HCT116 (cell line): ENCODE measurements around the gene MSLN. TPM values are rescaled to one million over a fixed set of nuclear protein-coding genes. Genes with fewer than 3 reads are reported as not detected.

Source experiments
- ATAC-seq: fragments of 200-7000 bp; cut with Tn5 transposase; 2 replicates; pipeline ENCODE4 v1.9.1; 2020; ENCODE audit warnings: mild to moderate bottlenecking, moderate library complexity
- BruUV-seq: library from RNA; stranded (reverse); fragments of 400-500 nt; replicated peaks from 2 replicates; lab custom pipeline; 2021; lab: Mats Ljungman, UMichigan
- CTCF ChIA-PET: fragments of 300-600 bp; sonication (Branson Sonifier 250); formaldehyde crosslinking; loops from one replicate; lab custom pipeline; 2021; ENCODE audit warnings: antibody characterized with exemption; lab: Charles Lee
- POLR2A ChIA-PET: fragments of 300-600, 350-600 bp; sonication (Branson Sonifier 250); formaldehyde crosslinking; loops from one replicate; lab custom pipeline; 2021; ENCODE audit warnings: antibody characterized with exemption; lab: Charles Lee
- RAD21 ChIA-PET, 2 experiments: fragments of 300-600 bp; sonication (Branson Sonifier 250); formaldehyde crosslinking; loops; one replicate each; lab custom pipeline; 2023; ENCODE audit warnings: low total read pairs in 2 of 2; ENCODE audit not compliant: uncharacterized antibody in 2 of 2, unreplicated experiment in 2 of 2, low non-redundant PET in 1 of 2; lab: Charles Lee
- DNase-seq: peaks from one replicate; pipeline ENCODE4 v3.0.0-alpha.2; 2010; ENCODE audit warnings: low read depth, low spot score
- H2AFZ ChIP-seq: fragments of 200-600 bp; shearing (Covaris generic), sonication (generic); 2 replicates; pipeline ENCODE4 v1.6.1; 2017; ENCODE audit warnings: low read depth, mixed run types, mixed read lengths, antibody characterized with exemption, low read length; ENCODE audit not compliant: poor library complexity, severe bottlenecking
- H3K27ac ChIP-seq: 2 replicates; pipeline ENCODE4 v1.5.1; 2012; ENCODE audit warnings: low read depth, low read length
- H3K27me3 ChIP-seq: fragments of 200-600 bp; sonication (generic); 2 replicates; pipeline ENCODE4 v1.6.1; 2016; ENCODE audit warnings: mixed run types, low read length, mixed read lengths; ENCODE audit not compliant: insufficient read depth
- H3K36me3 ChIP-seq, 2 experiments: fragments of 200-500 bp in 1 of 2; fragments of 200-600 bp in 1 of 2; sonication (Bioruptor generic) in 1 of 2; sonication (generic) in 1 of 2; 2 replicates each; pipeline versions ENCODE4 v1.5.1 to v1.6.1; 2014 to 2016; ENCODE audit warnings: low read length in 2 of 2, inconsistent platforms in 1 of 2, mixed read lengths in 1 of 2, mixed run types in 1 of 2; ENCODE audit not compliant: insufficient read depth in 2 of 2, control insufficient read depth in 1 of 2
- H3K4me1 ChIP-seq, 2 experiments: fragments of 200-600 bp in 1 of 2; sonication (generic) in 1 of 2; 2 replicates each; pipeline versions ENCODE4 v1.5.1 to v1.6.1; 2012 to 2017; ENCODE audit warnings: low read length in 2 of 2, inconsistent platforms in 1 of 2, mild to moderate bottlenecking in 1 of 2, mixed read lengths in 1 of 2, mixed run types in 1 of 2, moderate library complexity in 1 of 2; ENCODE audit not compliant: insufficient read depth in 2 of 2, control insufficient read depth in 1 of 2
- H3K4me2 ChIP-seq: fragments of 200-600 bp; sonication (generic); 2 replicates; pipeline ENCODE4 v1.6.1; 2017; ENCODE audit warnings: mixed run types, low read length, mixed read lengths
- H3K4me3 ChIP-seq, 2 experiments: fragments of 200-600 bp in 1 of 2; sonication (generic) in 1 of 2; replicated peaks in 1 of 2; 2 replicates each; pipeline ENCODE4 v1.5.1; 2011 to 2016; ENCODE audit warnings: low read length in 2 of 2, control low read depth in 1 of 2, low read depth in 1 of 2, mild to moderate bottlenecking in 1 of 2, mixed read lengths in 1 of 2, mixed run types in 1 of 2
- H3K79me2 ChIP-seq: fragments of 200-600 bp; sonication (generic); 2 replicates; pipeline ENCODE4 v1.6.1; 2017; ENCODE audit warnings: mild to moderate bottlenecking, mixed run types, low read length, moderate library complexity, mixed read lengths; ENCODE audit not compliant: insufficient read depth
- H3K9ac ChIP-seq: fragments of 200-600 bp; sonication (generic); 2 replicates; pipeline ENCODE4 v1.6.1; 2016; ENCODE audit warnings: low read length, mixed read lengths
- H3K9me2 ChIP-seq: fragments of 200-600 bp; sonication (generic), shearing (Covaris generic); 2 replicates; pipeline ENCODE4 v1.6.1; 2017; ENCODE audit warnings: mixed run types, mild to moderate bottlenecking, moderate library complexity; ENCODE audit not compliant: insufficient read depth
- H3K9me3 ChIP-seq, 2 experiments: fragments of 200-500 bp in 1 of 2; fragments of 200-600 bp in 1 of 2; sonication (Bioruptor generic) in 1 of 2; sonication (generic) in 1 of 2; 2 replicates each; pipeline ENCODE4 v1.6.1; 2014 to 2017; ENCODE audit warnings: low read length in 2 of 2, mixed read lengths in 2 of 2, inconsistent platforms in 1 of 2, low read depth in 1 of 2, mild to moderate bottlenecking in 1 of 2, mixed run types in 1 of 2, moderate library complexity in 1 of 2; ENCODE audit not compliant: control insufficient read depth in 1 of 2, insufficient read depth in 1 of 2
- H4K20me1 ChIP-seq: fragments of 200-600 bp; sonication (generic), shearing (Covaris generic); 2 replicates; pipeline ENCODE4 v1.6.1; 2017; ENCODE audit warnings: mixed run types, mild to moderate bottlenecking, moderate library complexity; ENCODE audit not compliant: insufficient read depth
- CBX3 ChIP-seq: IDR thresholded peaks from 2 replicates; pipeline ENCODE4 v1.6.1; 2012; ENCODE audit warnings: low read depth
- CTCF ChIP-seq, 3 experiments: fragments of 200-600 bp in 1 of 3; sonication (generic) in 1 of 3; IDR thresholded peaks in 2 of 3; conservative IDR thresholded peaks in 1 of 3; 2 replicates each; pipeline ENCODE4 v1.5.1; 2012 to 2017; ENCODE audit warnings: low read depth in 2 of 3, low read length in 2 of 3, antibody characterized with exemption in 1 of 3, borderline replicate concordance in 1 of 3, control low read depth in 1 of 3, mild to moderate bottlenecking in 1 of 3, mixed read lengths in 1 of 3, mixed run types in 1 of 3, moderate library complexity in 1 of 3; ENCODE audit not compliant: insufficient read depth in 1 of 3
- ELF1 ChIP-seq: IDR thresholded peaks from 2 replicates; pipeline ENCODE4 v1.6.1; 2012; ENCODE audit warnings: low read depth, borderline replicate concordance
- JUND ChIP-seq: IDR thresholded peaks from 2 replicates; pipeline ENCODE4 v1.6.1; 2012
- MAX ChIP-seq: IDR thresholded peaks from 2 replicates; pipeline ENCODE4 v1.6.1; 2012
- RAD21 ChIP-seq: IDR thresholded peaks from 2 replicates; pipeline ENCODE4 v1.6.1; 2012; ENCODE audit warnings: low read depth, mild to moderate bottlenecking
- REST ChIP-seq: IDR thresholded peaks from 2 replicates; pipeline ENCODE4 v1.6.1; 2012; ENCODE audit warnings: low read depth
- SIN3A ChIP-seq: IDR thresholded peaks from 2 replicates; pipeline ENCODE4 v1.6.1; 2012; ENCODE audit warnings: low read depth
- SRF ChIP-seq: IDR thresholded peaks from 2 replicates; pipeline ENCODE4 v1.6.1; 2012; ENCODE audit warnings: low read depth
- TCF7L2 ChIP-seq: IDR thresholded peaks from 2 replicates; pipeline ENCODE4 v1.7.0; 2011; ENCODE audit warnings: borderline replicate concordance, inconsistent platforms; ENCODE audit not compliant: insufficient read depth, insufficient read length; ENCODE audit errors: extremely low read depth
- YY1 ChIP-seq: IDR thresholded peaks from 2 replicates; pipeline ENCODE4 v1.6.1; 2011; ENCODE audit warnings: low read length, low read depth, moderate library complexity, mild to moderate bottlenecking; ENCODE audit not compliant: insufficient replicate concordance; ENCODE audit errors: extremely low read depth
- ZBTB33 ChIP-seq: IDR thresholded peaks from 2 replicates; pipeline ENCODE4 v1.6.1; 2011; ENCODE audit warnings: mild to moderate bottlenecking, low read length, moderate library complexity; ENCODE audit not compliant: insufficient replicate concordance; ENCODE audit errors: extremely low read depth
- ZNF274 ChIP-seq: fragments of 200-500 bp; sonication (Bioruptor generic); IDR thresholded peaks from 2 replicates; pipeline ENCODE4 v1.6.1; 2014; ENCODE audit warnings: mild to moderate bottlenecking, low read depth, low read length, inconsistent platforms
- intact Hi-C: fragments of 100-400 bp; cut with micrococcal nuclease; formaldehyde crosslinking; loops from 2 replicates; pipeline ENCODE4 v1.10.0; 2022
- total RNA-seq: library from RNA; stranded (reverse); gene quantifications from one replicate; pipeline ENCODE4 v1.2.1, GENCODE V29; 2021; ENCODE audit not compliant: unreplicated experiment

MSLN gene
- total RNA-seq, 1 experiment from 2014 or later: 40.9 TPM

GRCh38 chr16:769934-770333, 9.4 kb downstream of the MSLN start:
- Histone ChIP-seq H3K36me3 (peaks cover 7 to 11% of the 10 kb centered on the region in 2 experiments; a peak in 3 of 4 replicates), H3K9ac (no peak overlapping the region), H3K4me2 (no peak overlapping the region), H3K27ac (no peak overlapping the region), H2AFZ (no peak overlapping the region), H3K79me2 (no peaks in the 10 kb centered on the region), H3K9me3 (no peaks in the 10 kb centered on the region), H3K9me2 (no peaks in the 10 kb centered on the region), H4K20me1 (no peaks in the 10 kb centered on the region), H3K4me3 (no peak overlapping the region), H3K4me1 (peaks cover 22 to 27% of the 10 kb centered on the region in 2 experiments), H3K27me3 (no peaks in the 10 kb centered on the region)
- no peak for ATAC-seq
- DNase-seq: no peak
- CTCF ChIA-PET: no interaction called here
- intact Hi-C loops: no loop called here
- TF ChIP-seq ZBTB33: no peak
- no peak for TF ChIP-seq MAX
- TF ChIP-seq CTCF (IDR thresholded peaks at IDR 0.05 in 2 of 3, conservative IDR thresholded peaks at IDR 0.05 in 1 of 3; ENCODE audit: borderline replicate concordance in 1 of 3, insufficient read depth in 1 of 3, low read depth in 2 of 3, low read length in 2 of 3): no peak
- TF ChIP-seq TCF7L2: no peak
- TF ChIP-seq CBX3: no peak
- no peak for TF ChIP-seq ELF1
- no peak for TF ChIP-seq REST
- TF ChIP-seq SRF: no peak
- TF ChIP-seq ZNF274: no peak
- TF ChIP-seq RAD21: no peak
- TF ChIP-seq SIN3A: no peak
- no peak for TF ChIP-seq JUND
- no peak for TF ChIP-seq YY1
- RAD21 ChIA-PET: no interaction called here
- BruUV-seq: no TSS peak
- POLR2A ChIA-PET: no interaction called here
